Measurements from ENCODE around the gene TXLNB.

The TXLNB gene

GRCh38 chr6:139254196-139254595 is 37.6 kb downstream of the TXLNB start (continued):
- no peak for TF ChIP-seq ZNF2 (tag by site-specific recombination; IDR thresholded peaks at IDR 0.05)
- no peak for TF ChIP-seq ZNF560 (tag by site-specific recombination; IDR thresholded peaks at IDR 0.05; ENCODE audit: borderline replicate concordance)
- TF ChIP-seq OSR2 (tag by site-specific recombination; IDR thresholded peaks at IDR 0.05) = no peak
- TF ChIP-seq GLI2 (tag by site-specific recombination; IDR thresholded peaks at IDR 0.05; ENCODE audit: borderline replicate concordance, low read depth) = no peak
- no peak for TF ChIP-seq ZNF658 (tag by site-specific recombination; IDR thresholded peaks at IDR 0.05)
- no peak for TF ChIP-seq ZNF341 (tag by site-specific recombination; IDR thresholded peaks at IDR 0.05; ENCODE audit: low read depth)
- TF ChIP-seq PATZ1 (tag by site-specific recombination; IDR thresholded peaks at IDR 0.05) = no peak
- TF ChIP-seq ZNF777 (tag by site-specific recombination; IDR thresholded peaks at IDR 0.05; ENCODE audit: borderline replicate concordance) = no peak
- TF ChIP-seq ZNF639 (tag by site-specific recombination; IDR thresholded peaks at IDR 0.05) = no peak
- no peak for TF ChIP-seq ZNF19 (tag by site-specific recombination; IDR thresholded peaks at IDR 0.05; ENCODE audit: low read depth)
- no peak for TF ChIP-seq ZXDB (tag by site-specific recombination; IDR thresholded peaks at IDR 0.05)

GRCh38 chr6:139253656-139254055 is 38.1 kb downstream of the TXLNB start:
- no peaks in the 10 kb centered on the region for H3K9me3 ChIP-seq (ENCODE audit: control insufficient read depth, insufficient read depth, low read depth, low read length)
- H3K4me1 ChIP-seq (ENCODE audit: control insufficient read depth, insufficient read depth, low read length) = no peaks in the 10 kb centered on the region
- H3K36me3 ChIP-seq (ENCODE audit: control insufficient read depth in 2 of 2, insufficient read depth in 1 of 2, low read length in 2 of 2) = no peaks in the 10 kb centered on the region
- CTCF ChIA-PET = interaction anchor here (0.7 to 1.1 kb wide), 2 partner anchors 23 to 1662 kb away, joined by 4 read pairs; no protein-coding TSS in a partner anchor
- H3K4me3 ChIP-seq (ENCODE audit: low read depth, low read length) = no peak overlapping the region
- no peak overlapping the region for H3K27ac ChIP-seq (ENCODE audit: extremely low read depth, low read depth, low read length)
- POLR2A ChIA-PET = no interaction called here
- TF ChIP-seq ZNF561 (tag by site-specific recombination; IDR thresholded peaks at IDR 0.05; ENCODE audit: borderline replicate concordance) (no peak), ZNF645 (tag by site-specific recombination; IDR thresholded peaks at IDR 0.05) (no peak), ZBTB26 (tag by site-specific recombination; optimal IDR thresholded peaks at IDR 0.05) (no peak), ZNF518A (tag by site-specific recombination; conservative IDR thresholded peaks at IDR 0.05; ENCODE audit: low read depth) (no peak), ZNF132 (tag by site-specific recombination; IDR thresholded peaks at IDR 0.05; ENCODE audit: borderline replicate concordance) (no peak), ZNF548 (tag by site-specific recombination; IDR thresholded peaks at IDR 0.05) (no peak), ZNF280D (tag by site-specific recombination; IDR thresholded peaks at IDR 0.05) (no peak), ZBTB49 (tag by site-specific recombination; IDR thresholded peaks at IDR 0.05; ENCODE audit: low read depth) (no peak)

All from HEK293 (cell line).